Lung (tissue), 12 donors: Measurements from ENCODE around the gene PARVB. TPM values are rescaled to one million over a fixed set of nuclear protein-coding genes. Genes with fewer than 3 reads are reported as not detected.

Experiments
- ATAC-seq: fragments of 200-7000 bp; cut with Tn5 transposase; one replicate; pipeline ENCODE4 v1.9.1; 2020; ENCODE audit warnings: moderate number of reproducible peaks; ENCODE audit not compliant: insufficient read depth, low FRiP score
- DNase-seq, 3 donors: peaks; one replicate each; pipeline ENCODE4 v3.0.0-alpha.2; 2013 to 2017
- H3K27ac ChIP-seq, 2 donors: one replicate each; pipeline ENCODE4 v1.5.1; 2013; ENCODE audit warnings: mild to moderate bottlenecking in 2 of 2, moderate library complexity in 2 of 2, control low read depth in 1 of 2, inconsistent platforms in 1 of 2, low read depth in 1 of 2, low read length in 1 of 2
- H3K27me3 ChIP-seq, 3 donors: one replicate each; pipeline ENCODE4 v1.5.1; 2013; ENCODE audit warnings: low read length in 2 of 3; ENCODE audit not compliant: control insufficient read depth in 3 of 3, insufficient read depth in 3 of 3
- H3K36me3 ChIP-seq, 4 donors: one replicate each; pipeline ENCODE4 v1.5.1; 2013; ENCODE audit warnings: low read length in 4 of 4, mild to moderate bottlenecking in 1 of 4, moderate library complexity in 1 of 4; ENCODE audit not compliant: control insufficient read depth in 4 of 4, insufficient read depth in 4 of 4
- H3K4me1 ChIP-seq, 5 donors: one replicate each; pipeline ENCODE4 v1.5.1; 2013; ENCODE audit warnings: low read length in 5 of 5, mild to moderate bottlenecking in 2 of 5, moderate library complexity in 1 of 5; ENCODE audit not compliant: control insufficient read depth in 5 of 5, insufficient read depth in 5 of 5
- H3K4me3 ChIP-seq: one replicate; pipeline ENCODE4 v1.5.1; 2013; ENCODE audit warnings: mild to moderate bottlenecking, control low read depth, moderate library complexity
- H3K9ac ChIP-seq, 2 donors: one replicate each; pipeline ENCODE4 v1.5.1; 2013; ENCODE audit warnings: low read length in 2 of 2, control low read depth in 1 of 2; ENCODE audit not compliant: insufficient read depth in 1 of 2
- H3K9me3 ChIP-seq, 4 donors: one replicate each; pipeline ENCODE4 v1.5.1; 2013; ENCODE audit warnings: low read length in 3 of 4, mild to moderate bottlenecking in 1 of 4, moderate library complexity in 1 of 4; ENCODE audit not compliant: control insufficient read depth in 4 of 4, insufficient read depth in 3 of 4
- WGBS, 2 donors: extraction: QIAGEN DNeasy Blood & Tissue Kit; methylation state at CpG; one replicate each; pipeline ENCODE4 v1.1.7; 2013; 5-methylcytosine and 5-hydroxymethylcytosine counted together
- polyA plus RNA-seq, 2 donors: library from polyadenylated mRNA; stranded (reverse); fragments of 200-250 nt; gene quantifications; one replicate each; pipeline ENCODE4 v1.2.1, GENCODE V29; 2013
- total RNA-seq, 2 donors: library from RNA; depleted of rRNA in 1 of 2; stranded (reverse); fragments of >200 nt in 1 of 2; gene quantifications; one replicate each; pipeline ENCODE4 v1.2.1, GENCODE V29; 2014 to 2021
- TF ChIP-seq, protein P1 (sequence below): IDR thresholded peaks from 2 replicates; pipeline ENCODE4 v1.5.1; 2012; ENCODE audit warnings: mild to moderate bottlenecking; ENCODE audit errors: control extremely low read depth, extremely low read depth
- donor health status: control.
- donor health status: control.
- donor health status: Bipolar disorder and iron deficiency.
- donor health status: healthy.
- donor health status: DM: yes; HTN: yes; CAD: no.

The PARVB gene
- total and polyA plus RNA-seq, 4 donors: 16.9 to 64.2 (median 49.7) TPM

DNA sequence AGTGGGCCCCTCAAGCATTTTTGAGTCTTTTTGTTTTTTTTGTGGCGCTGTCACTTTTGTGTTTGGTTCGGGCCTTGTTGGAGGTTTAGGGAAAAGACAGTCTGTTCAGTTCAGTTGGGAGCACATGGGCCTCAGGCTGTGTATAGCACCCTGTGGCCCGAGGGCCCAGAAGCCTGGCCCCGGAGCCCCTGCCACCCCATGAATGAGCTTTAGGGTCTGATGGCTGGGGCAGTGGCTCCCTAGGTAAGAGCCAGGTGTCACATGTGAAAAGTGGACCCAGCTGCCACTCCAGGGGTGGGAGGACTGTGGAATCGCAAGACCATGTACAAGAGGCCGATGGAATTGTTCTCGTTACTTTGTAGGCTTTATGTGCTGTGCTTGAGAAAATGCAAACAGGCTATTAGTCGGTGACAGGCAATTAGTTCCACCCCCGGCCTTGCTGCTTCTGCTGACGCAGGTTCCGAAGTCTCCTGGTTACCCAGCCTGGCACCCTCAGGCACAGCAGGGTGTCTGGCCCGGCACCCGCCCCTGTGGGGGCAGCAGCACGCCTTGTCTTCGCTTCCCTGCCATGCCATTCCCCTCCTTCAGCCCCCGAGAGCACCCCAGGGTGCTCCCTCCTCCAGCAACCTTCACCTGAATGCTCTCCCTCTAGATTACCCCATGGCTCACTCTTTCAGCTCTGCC is 118.5 kb downstream of the PARVB start:
- no peak overlapping the region for H3K4me3 ChIP-seq
- H3K9me3 ChIP-seq: peaks cover 0 to 8% (median 2%) of the 10 kb centered on the region in 4 donors
- peaks cover 3 to 25% (median 7%) of the 10 kb centered on the region in 4 donors for H3K36me3 ChIP-seq
- peaks cover 0 to 2% (median 0%) of the 10 kb centered on the region in 3 donors for H3K27me3 ChIP-seq
- no peak for ATAC-seq
- H3K9ac ChIP-seq: peak overlapping the region in 1 of 2 donors; percentile 7
- H3K27ac ChIP-seq: no peak overlapping the region
- TF ChIP-seq, protein P1, sequence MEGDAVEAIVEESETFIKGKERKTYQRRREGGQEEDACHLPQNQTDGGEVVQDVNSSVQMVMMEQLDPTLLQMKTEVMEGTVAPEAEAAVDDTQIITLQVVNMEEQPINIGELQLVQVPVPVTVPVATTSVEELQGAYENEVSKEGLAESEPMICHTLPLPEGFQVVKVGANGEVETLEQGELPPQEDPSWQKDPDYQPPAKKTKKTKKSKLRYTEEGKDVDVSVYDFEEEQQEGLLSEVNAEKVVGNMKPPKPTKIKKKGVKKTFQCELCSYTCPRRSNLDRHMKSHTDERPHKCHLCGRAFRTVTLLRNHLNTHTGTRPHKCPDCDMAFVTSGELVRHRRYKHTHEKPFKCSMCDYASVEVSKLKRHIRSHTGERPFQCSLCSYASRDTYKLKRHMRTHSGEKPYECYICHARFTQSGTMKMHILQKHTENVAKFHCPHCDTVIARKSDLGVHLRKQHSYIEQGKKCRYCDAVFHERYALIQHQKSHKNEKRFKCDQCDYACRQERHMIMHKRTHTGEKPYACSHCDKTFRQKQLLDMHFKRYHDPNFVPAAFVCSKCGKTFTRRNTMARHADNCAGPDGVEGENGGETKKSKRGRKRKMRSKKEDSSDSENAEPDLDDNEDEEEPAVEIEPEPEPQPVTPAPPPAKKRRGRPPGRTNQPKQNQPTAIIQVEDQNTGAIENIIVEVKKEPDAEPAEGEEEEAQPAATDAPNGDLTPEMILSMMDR: no peak
- WGBS, 2 donors: 92 to 95% methylated on average over 16 of the region's 16 CpGs
- DNase-seq: peak in 1 of 3 donors; percentile 43
- peaks cover 3 to 50% (median 17%) of the 10 kb centered on the region in 5 donors for H3K4me1 ChIP-seq

DNA sequence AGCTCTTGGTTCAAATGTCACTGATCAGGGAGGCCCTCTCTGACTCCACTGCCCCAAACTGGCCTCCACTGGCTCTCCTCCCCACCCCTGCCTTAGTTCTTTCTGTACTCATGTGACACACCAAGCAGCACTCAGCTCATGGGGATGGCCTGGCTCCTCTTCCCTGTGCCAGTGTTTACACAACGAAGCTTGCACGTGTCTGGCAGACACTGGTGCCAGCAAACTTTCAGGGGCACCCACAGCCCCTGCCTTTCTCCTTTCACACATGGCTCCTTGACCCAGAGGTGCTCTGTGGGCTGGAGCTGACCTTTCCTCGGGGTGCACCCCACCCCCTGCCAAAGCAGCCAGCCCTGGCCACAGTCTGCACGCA is 119.0 kb downstream of the PARVB start:
- Histone ChIP-seq H3K9ac (no peak overlapping the region), H3K27me3 (peaks cover 0 to 2% (median 0%) of the 10 kb centered on the region in 3 donors), H3K9me3 (peaks cover 0 to 3% (median 0%) of the 10 kb centered on the region in 4 donors), H3K27ac (no peak overlapping the region), H3K4me1 (peaks cover 3 to 55% (median 21%) of the 10 kb centered on the region in 5 donors), H3K4me3 (no peak overlapping the region), H3K36me3 (peaks cover 0 to 20% (median 3%) of the 10 kb centered on the region in 4 donors)
- WGBS, 2 donors: 64 to 85% methylated on average over 4 of the region's 4 CpGs
- ATAC-seq (no peak), DNase-seq (peak in 2 of 3 donors; percentile 56 to 72)
- TF ChIP-seq, protein P1: no peak

DNA sequence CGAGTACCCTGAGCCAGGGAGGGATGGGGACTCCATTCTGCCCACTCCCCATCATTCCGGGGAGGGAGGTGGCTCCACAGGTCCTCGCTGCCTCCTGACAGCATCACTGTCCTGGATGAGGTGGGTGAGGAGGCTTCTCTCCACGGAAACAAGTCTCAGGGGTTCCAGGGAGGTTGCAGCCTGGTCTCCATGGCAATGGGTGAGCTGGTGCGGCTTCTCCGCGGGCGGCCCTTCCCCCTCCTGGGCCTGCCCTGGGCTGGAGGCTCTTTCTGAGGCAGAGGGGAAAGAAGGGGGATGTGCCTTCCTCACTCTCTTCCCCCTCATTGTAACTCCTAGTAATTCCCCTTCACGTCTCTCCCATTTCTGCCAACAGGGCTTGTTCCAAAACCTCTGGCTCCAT is 119.5 kb downstream of the PARVB start:
- DNase-seq: no peak
- Histone ChIP-seq H3K27ac (no peak overlapping the region), H3K4me1 (peaks cover 3 to 60% (median 21%) of the 10 kb centered on the region in 5 donors), H3K9ac (no peak overlapping the region), H3K36me3 (peaks cover 0 to 20% (median 3%) of the 10 kb centered on the region in 4 donors), H3K27me3 (peaks cover 0 to 2% (median 0%) of the 10 kb centered on the region in 3 donors), H3K9me3 (no peaks in the 10 kb centered on the region), H3K4me3 (no peak overlapping the region)
- no peak for ATAC-seq
- TF ChIP-seq, protein P1: no peak
- WGBS, 2 donors: 81% methylated on average over 7 to 9 of the region's 9 CpGs
